ENCODE measurements around the gene PAK1IP1. TPM values are rescaled to one million over a fixed set of nuclear protein-coding genes. Genes with fewer than 3 reads are reported as not detected.
"Not testable (repeated sequence)": the region's sequence is repeated elsewhere in the genome, so short reads cannot be mapped to it uniquely, and the experiment has no call there.

Gene PAK1IP1
- total RNA-seq, 1 donor from 2014 or later = 11.2 TPM

DNA sequence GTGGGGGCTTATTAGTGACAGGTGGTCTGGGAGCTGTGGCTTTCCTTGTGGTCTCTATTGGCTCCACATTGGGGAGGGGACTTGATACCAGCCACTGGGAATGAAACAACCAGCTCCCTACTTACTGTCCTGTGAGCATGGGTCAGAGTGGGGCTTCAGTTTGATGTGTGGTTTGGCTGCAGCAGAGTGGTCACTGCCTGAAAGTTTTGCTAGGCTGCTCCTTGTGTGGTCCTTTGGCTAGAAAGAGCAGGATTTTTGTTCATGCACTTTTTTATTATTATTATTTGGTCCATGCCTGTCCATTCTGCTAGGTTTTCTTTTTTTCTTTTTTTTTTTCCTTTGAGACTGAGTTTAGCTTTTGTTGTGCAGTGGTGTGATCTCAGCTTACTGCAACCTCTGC is 45.3 kb downstream of the PAK1IP1 start:
- Histone ChIP-seq H3K36me3 (peaks cover 9% of the 10 kb centered on the region), H3K4me3 (no peak overlapping the region), H3K27ac (replicated peaks) (no peak overlapping the region), H3K4me1 (no peaks in the 10 kb centered on the region), H3K9me3 (replicated peaks) (no peaks in the 10 kb centered on the region), H3K27me3 (ENCODE audit: low read depth) (no peaks in the 10 kb centered on the region)
- intact Hi-C loops (cut with micrococcal nuclease) = no loop called here
- no peak for DNase-seq
- TF ChIP-seq, protein P1, sequence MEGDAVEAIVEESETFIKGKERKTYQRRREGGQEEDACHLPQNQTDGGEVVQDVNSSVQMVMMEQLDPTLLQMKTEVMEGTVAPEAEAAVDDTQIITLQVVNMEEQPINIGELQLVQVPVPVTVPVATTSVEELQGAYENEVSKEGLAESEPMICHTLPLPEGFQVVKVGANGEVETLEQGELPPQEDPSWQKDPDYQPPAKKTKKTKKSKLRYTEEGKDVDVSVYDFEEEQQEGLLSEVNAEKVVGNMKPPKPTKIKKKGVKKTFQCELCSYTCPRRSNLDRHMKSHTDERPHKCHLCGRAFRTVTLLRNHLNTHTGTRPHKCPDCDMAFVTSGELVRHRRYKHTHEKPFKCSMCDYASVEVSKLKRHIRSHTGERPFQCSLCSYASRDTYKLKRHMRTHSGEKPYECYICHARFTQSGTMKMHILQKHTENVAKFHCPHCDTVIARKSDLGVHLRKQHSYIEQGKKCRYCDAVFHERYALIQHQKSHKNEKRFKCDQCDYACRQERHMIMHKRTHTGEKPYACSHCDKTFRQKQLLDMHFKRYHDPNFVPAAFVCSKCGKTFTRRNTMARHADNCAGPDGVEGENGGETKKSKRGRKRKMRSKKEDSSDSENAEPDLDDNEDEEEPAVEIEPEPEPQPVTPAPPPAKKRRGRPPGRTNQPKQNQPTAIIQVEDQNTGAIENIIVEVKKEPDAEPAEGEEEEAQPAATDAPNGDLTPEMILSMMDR (IDR thresholded peaks at IDR 0.05; ENCODE audit: borderline replicate concordance) = no peak

DNA sequence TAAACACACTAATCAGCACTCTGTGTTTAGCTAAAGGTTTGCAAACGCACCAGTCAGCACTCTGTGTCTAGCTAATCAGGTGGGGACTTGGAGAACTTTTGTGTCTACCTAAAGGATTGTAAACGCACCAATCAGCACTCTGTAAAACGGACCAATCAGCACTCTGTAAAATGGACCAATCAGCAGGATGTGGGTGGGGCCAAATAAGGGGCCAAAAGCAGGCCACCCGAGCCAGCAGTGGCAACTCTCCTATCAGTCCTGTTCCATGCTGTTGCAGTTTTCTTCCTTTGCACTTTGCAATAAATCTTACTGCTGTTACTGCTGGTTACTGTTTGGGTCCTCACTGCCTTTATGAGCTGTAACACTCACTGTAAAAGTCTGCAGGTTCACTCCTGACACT is 46.9 kb downstream of the PAK1IP1 start:
- intact Hi-C loops (cut with micrococcal nuclease); DNase-seq; H3K36me3 ChIP-seq; H3K4me3 ChIP-seq; H3K27ac ChIP-seq (replicated peaks); H3K27me3 ChIP-seq (ENCODE audit: low read depth); H3K4me1 ChIP-seq; H3K9me3 ChIP-seq (replicated peaks): not testable (repeated sequence)

DNA sequence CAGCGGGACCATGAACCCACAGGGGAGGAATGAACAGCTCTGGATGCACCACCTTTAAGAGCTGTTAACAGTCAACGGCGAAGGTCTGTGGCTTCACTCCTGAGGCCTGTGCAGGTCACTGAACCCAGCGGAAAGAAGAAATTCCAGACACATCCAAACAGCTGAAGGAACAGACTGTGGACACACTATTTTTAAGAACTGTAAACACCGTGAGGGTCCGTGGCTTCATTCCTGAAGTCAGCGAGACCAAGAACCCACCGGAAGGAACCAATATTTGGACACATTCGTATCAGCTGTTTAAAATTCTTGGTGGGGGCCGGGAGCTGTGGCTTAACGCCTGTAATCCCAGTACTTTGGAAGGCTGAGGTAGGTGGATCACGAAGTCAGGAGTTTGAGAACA is 47.5 kb downstream of the PAK1IP1 start:
- H3K4me1 ChIP-seq = peaks cover 7% of the 10 kb centered on the region
- TF ChIP-seq, protein P1 (IDR thresholded peaks at IDR 0.05; ENCODE audit: borderline replicate concordance) = no peak
- no peak overlapping the region for H3K4me3 ChIP-seq
- DNase-seq = no peak
- no peaks in the 10 kb centered on the region for H3K9me3 ChIP-seq (replicated peaks)
- intact Hi-C loops (cut with micrococcal nuclease) = no loop called here
- H3K27ac ChIP-seq (replicated peaks) = no peak overlapping the region
- H3K36me3 ChIP-seq = peaks cover 9% of the 10 kb centered on the region
- no peaks in the 10 kb centered on the region for H3K27me3 ChIP-seq (ENCODE audit: low read depth)

DNA sequence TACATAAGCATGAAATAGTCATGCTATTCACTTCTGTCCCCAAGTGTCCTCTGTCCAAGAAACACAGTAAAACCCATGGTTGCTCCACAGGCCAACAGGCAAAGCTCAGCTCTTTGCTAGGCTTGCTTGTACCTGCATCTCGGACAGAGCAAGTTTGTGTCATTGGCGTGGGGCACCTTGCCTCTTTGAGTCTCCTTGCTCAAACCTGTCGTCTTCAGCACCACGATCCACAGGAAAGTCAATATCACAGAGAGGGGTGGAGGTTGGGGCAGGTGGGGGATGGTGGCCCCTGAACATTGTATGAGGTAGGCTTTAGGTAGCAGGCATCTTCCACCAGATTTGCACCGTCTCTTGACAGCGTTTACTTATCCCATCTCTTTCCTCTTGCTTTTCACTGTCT is 48.7 kb downstream of the PAK1IP1 start:
- Histone ChIP-seq H3K4me3 (no peak overlapping the region), H3K36me3 (peaks cover 9% of the 10 kb centered on the region), H3K9me3 (replicated peaks) (no peaks in the 10 kb centered on the region), H3K27me3 (ENCODE audit: low read depth) (no peaks in the 10 kb centered on the region), H3K27ac (replicated peaks) (no peak overlapping the region), H3K4me1 (peaks cover 18% of the 10 kb centered on the region)
- DNase-seq = no peak
- TF ChIP-seq, protein P1 (IDR thresholded peaks at IDR 0.05; ENCODE audit: borderline replicate concordance) = no peak
- intact Hi-C loops (cut with micrococcal nuclease) = no loop called here

DNA sequence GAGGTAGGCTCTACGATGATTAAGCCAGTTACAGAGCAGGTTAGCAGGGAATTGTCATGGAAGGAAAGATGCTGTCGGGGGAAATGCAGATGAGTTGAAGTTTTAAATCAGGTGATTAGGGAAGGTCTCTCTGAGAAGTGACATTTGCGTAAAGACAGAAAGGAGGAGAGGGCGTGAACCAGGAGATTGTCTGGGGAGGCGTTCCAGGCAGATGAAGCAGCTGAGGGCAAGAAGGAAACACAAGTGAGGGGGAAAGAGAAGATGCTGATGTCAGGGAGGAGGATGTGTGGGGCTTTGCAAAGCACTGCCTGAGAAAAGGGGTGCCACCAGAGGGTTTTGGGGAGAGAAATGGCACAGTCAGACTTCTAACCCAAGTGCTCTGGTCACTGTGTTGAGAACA is 50.3 kb downstream of the PAK1IP1 start:
- intact Hi-C loops (cut with micrococcal nuclease) = no loop called here
- DNase-seq = no peak
- no peak overlapping the region for H3K4me3 ChIP-seq
- H3K27ac ChIP-seq (replicated peaks) = no peak overlapping the region
- H3K4me1 ChIP-seq = peaks cover 34% of the 10 kb centered on the region
- no peaks in the 10 kb centered on the region for H3K27me3 ChIP-seq (ENCODE audit: low read depth)
- no peaks in the 10 kb centered on the region for H3K9me3 ChIP-seq (replicated peaks)
- TF ChIP-seq, protein P1 (IDR thresholded peaks at IDR 0.05; ENCODE audit: borderline replicate concordance) = no peak
- peaks cover 15% of the 10 kb centered on the region for H3K36me3 ChIP-seq

DNA sequence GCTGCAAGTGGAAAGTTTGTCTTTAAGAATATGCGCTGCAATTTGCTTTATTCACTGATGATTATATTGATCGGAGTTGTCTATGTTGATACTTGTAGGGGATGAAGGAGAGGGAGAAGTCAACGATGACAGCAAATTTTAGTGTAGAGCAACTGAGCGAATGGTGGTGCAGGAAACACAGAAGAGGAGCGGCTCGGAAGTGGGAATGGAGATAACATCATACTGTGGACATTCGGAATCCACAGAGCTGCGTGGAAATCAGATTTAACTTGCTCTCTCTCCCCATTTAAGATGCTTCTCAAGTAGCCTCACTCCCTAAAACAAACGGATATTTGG is 52.1 kb downstream of the PAK1IP1 start:
- no peaks in the 10 kb centered on the region for H3K27me3 ChIP-seq (ENCODE audit: low read depth)
- peak overlapping the region; percentile 88 for H3K27ac ChIP-seq (replicated peaks)
- H3K4me1 ChIP-seq = peaks cover 50% of the 10 kb centered on the region
- DNase-seq = no peak
- TF ChIP-seq, protein P1 (IDR thresholded peaks at IDR 0.05; ENCODE audit: borderline replicate concordance) = no peak
- H3K36me3 ChIP-seq = peaks cover 22% of the 10 kb centered on the region
- intact Hi-C loops (cut with micrococcal nuclease) = no loop called here
- no peaks in the 10 kb centered on the region for H3K9me3 ChIP-seq (replicated peaks)
- H3K4me3 ChIP-seq = peak overlapping the region; percentile 89
